ENCODE results near the gene SKIC8. TPM values are rescaled to one million over a fixed set of nuclear protein-coding genes. Genes with fewer than 3 reads are reported as not detected.

SKIC8 gene
- total RNA-seq, 4 donors from 2014 or later: 38.7 to 59.6 (median 56.9) TPM

DNA sequence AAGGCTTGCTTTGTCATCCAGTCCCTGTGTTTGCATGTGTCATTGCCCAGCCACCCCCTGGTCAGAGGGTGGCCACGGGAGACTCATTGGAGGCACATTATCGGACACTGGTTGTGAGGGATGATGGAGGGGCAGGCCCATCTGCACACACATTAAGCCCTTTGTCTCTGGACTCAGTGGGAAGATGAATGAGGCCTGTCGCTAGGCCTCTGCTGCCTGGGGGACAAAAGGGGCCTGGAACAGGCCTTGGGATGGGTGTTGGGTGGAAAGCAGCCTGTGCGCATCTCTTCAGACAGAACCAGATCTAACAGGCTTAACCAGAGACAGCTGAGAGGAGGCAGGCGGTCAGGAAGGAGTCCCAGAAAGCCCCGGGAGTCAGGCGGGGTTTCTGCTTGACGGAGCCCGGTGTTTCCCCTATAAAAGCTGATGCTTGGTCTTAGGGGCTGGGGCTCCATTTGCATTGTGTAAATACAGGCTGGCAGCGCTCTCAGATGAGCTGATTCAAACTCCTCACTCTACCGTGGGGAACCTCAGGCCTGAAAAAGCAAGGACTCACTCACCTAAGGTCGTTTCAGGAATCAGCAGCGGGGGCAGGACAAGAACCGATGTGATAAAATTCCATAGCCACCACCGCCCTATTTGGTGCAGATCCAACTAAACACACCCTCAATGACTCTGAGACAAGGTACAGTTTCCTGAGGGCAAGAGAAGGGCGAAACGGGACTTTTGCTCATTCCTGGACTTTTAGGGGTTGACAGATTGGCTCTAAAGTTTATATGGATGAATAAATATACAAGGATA is 17.1 kb upstream of the SKIC8 start:
- H3K27ac ChIP-seq: no peak overlapping the region
- TF ChIP-seq POLR2A (IDR thresholded peaks at IDR 0.05) (no peak), CTCF (IDR thresholded peaks at IDR 0.05) (no peak)
- no peaks in the 10 kb centered on the region for H3K9me3 ChIP-seq
- intact Hi-C loops (cut with DNase I): no loop called here
- DNase-seq: no peak
- no peaks in the 10 kb centered on the region for H3K36me3 ChIP-seq
- H3K4me1 ChIP-seq: no peaks in the 10 kb centered on the region
- no peak overlapping the region for H3K4me3 ChIP-seq
- 25 to 64% methylated on average over 4 to 13 of the region's 17 CpGs for WGBS, 2 donors
- peaks cover 0 to 5% (median 0%) of the 10 kb centered on the region in 4 donors for H3K27me3 ChIP-seq

DNA sequence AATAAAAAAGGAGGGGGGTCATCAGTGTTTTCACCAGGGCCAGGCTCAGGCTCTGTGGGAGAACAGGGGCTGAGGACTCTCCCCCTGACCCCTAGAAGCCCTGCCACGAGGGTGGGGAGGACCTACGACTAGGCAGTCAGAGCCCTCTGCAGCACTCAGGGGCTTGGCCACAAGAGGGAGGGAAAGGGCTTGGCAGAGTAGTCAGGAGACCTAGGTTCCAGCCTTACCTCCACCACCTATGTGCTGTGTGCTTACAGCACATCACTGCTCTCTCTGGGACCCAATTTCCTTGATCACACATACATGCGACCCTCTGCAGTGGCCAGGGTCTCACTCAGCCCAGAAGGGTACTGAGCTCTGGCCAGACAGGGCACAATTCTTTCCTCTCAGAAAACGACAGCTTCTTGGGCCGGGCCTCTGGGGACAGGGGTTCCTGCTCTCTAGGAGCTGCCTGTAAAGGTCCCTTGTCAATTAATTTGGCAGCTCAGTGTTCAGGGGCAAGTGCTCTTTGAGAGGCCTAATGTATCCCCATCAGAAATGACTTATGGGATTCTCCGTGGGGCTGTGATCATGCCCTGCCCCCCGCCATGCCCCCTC is 16.4 kb upstream of the SKIC8 start:
- 67 to 78% methylated on average over 7 of the region's 7 CpGs for WGBS, 2 donors
- no peak overlapping the region for H3K27ac ChIP-seq
- H3K4me3 ChIP-seq: no peak overlapping the region
- intact Hi-C loops (cut with DNase I): no loop called here
- no peaks in the 10 kb centered on the region for H3K36me3 ChIP-seq
- no peaks in the 10 kb centered on the region for H3K9me3 ChIP-seq
- DNase-seq: no peak
- peaks cover 0 to 10% (median 0%) of the 10 kb centered on the region in 4 donors for H3K27me3 ChIP-seq
- TF ChIP-seq POLR2A (IDR thresholded peaks at IDR 0.05) (no peak), CTCF (IDR thresholded peaks at IDR 0.05) (peak in 1 of 6 experiments; percentile 11)
- H3K4me1 ChIP-seq: no peaks in the 10 kb centered on the region

- Histone ChIP-seq H3K9me3 (no peaks in the 10 kb centered on the region), H3K27ac (no peak overlapping the region), H3K36me3 (no peaks in the 10 kb centered on the region), H3K4me1 (no peaks in the 10 kb centered on the region), H3K27me3 (peaks cover 0 to 17% (median 0%) of the 10 kb centered on the region in 4 donors), H3K4me3 (no peak overlapping the region)
- DNase-seq: no peak
- WGBS, 2 donors: no CpG with 5 or more reads among the region's 7 CpGs
- intact Hi-C loops (cut with DNase I): loop anchor here (5.0 kb wide), 1 partner anchor 103 kb away; no protein-coding TSS in a partner anchor
- TF ChIP-seq CTCF (IDR thresholded peaks at IDR 0.05) (no peak), POLR2A (IDR thresholded peaks at IDR 0.05) (no peak)
Measured at GRCh38 chr15:78314181-78314581, 14.8 kb upstream of the SKIC8 start.

DNA sequence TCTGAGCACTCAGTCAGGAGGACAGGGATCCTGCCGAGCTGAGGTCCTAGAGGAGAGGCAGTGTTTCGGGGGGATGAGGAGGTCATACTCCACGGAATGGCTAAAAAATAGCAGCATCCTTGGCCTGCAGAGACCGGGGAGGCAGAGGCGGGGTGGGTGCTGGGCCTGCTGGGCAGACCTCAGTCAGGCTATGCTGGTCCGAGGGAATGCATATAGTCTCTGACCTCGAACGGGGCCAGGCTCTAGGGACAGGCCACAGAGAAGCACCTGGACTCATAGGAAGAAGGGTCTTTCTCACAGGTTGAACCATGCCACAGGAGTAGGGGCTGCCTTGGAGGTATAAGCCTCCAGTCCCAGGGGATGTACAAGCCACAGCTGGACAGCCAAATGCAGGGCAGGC is 14.0 kb upstream of the SKIC8 start:
- no peak overlapping the region for H3K27ac ChIP-seq
- WGBS, 2 donors: 67 to 78% methylated on average over 5 to 7 of the region's 8 CpGs
- intact Hi-C loops (cut with DNase I): loop anchor here (5.0 kb wide), 1 partner anchor 104 kb away; no protein-coding TSS in a partner anchor

More for the DNA sequence above, 14.0 kb upstream of the SKIC8 start:
- Histone ChIP-seq H3K9me3 (no peaks in the 10 kb centered on the region), H3K4me1 (peaks cover 0 to 3% (median 0%) of the 10 kb centered on the region in 3 donors), H3K36me3 (no peaks in the 10 kb centered on the region), H3K4me3 (no peak overlapping the region), H3K27me3 (peaks cover 0 to 25% (median 0%) of the 10 kb centered on the region in 4 donors)
- TF ChIP-seq CTCF (IDR thresholded peaks at IDR 0.05) (no peak), POLR2A (IDR thresholded peaks at IDR 0.05) (no peak)
- no peak for DNase-seq
